ENCODE data around the gene BNC2. TPM values are rescaled to one million over a fixed set of nuclear protein-coding genes. Genes with fewer than 3 reads are reported as not detected.

The BNC2 gene
- total RNA-seq, 2 experiments from 2014 or later, result not detected

GRCh38 chr9:16704116-16705110 is 166.1 kb downstream of the BNC2 start:
- CTCF ChIA-PET (ENCODE audit: unreplicated experiment), result no interaction called here
- no TSS peak for BruUV-seq (replicated peaks)
- H3K9me3 ChIP-seq (ENCODE audit: low read length), result no peaks in the 10 kb centered on the region
- H3K4me1 ChIP-seq (ENCODE audit: insufficient read depth, low read length, poor library complexity, severe bottlenecking), result no peaks in the 10 kb centered on the region
- intact Hi-C loops (cut with micrococcal nuclease; ENCODE audit: unreplicated experiment), result no loop called here
- H3K27ac ChIP-seq (ENCODE audit: low read depth, low read length, poor library complexity, severe bottlenecking), result no peak overlapping the region
- POLR2A ChIA-PET, result no interaction called here
- no peak overlapping the region for H2AFZ ChIP-seq (ENCODE audit: low read length)
- no peak for TF ChIP-seq EZH2phosphoT487 (IDR thresholded peaks at IDR 0.05; ENCODE audit: borderline replicate concordance, low read depth, low read length)
- TF ChIP-seq, protein P1, sequence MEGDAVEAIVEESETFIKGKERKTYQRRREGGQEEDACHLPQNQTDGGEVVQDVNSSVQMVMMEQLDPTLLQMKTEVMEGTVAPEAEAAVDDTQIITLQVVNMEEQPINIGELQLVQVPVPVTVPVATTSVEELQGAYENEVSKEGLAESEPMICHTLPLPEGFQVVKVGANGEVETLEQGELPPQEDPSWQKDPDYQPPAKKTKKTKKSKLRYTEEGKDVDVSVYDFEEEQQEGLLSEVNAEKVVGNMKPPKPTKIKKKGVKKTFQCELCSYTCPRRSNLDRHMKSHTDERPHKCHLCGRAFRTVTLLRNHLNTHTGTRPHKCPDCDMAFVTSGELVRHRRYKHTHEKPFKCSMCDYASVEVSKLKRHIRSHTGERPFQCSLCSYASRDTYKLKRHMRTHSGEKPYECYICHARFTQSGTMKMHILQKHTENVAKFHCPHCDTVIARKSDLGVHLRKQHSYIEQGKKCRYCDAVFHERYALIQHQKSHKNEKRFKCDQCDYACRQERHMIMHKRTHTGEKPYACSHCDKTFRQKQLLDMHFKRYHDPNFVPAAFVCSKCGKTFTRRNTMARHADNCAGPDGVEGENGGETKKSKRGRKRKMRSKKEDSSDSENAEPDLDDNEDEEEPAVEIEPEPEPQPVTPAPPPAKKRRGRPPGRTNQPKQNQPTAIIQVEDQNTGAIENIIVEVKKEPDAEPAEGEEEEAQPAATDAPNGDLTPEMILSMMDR (conservative IDR thresholded peaks at IDR 0.05; ENCODE audit: low read length), result no peak
- DNase-seq (ENCODE audit: low spot score), result no peak
- no peak overlapping the region for H3K4me3 ChIP-seq (ENCODE audit: low read depth, low read length, poor library complexity, severe bottlenecking)
- H3K9me2 ChIP-seq (ENCODE audit: insufficient read depth, low read length), result no peaks in the 10 kb centered on the region
- H3K36me3 ChIP-seq (ENCODE audit: insufficient read depth, low read length), result no peaks in the 10 kb centered on the region
- no peaks in the 10 kb centered on the region for H4K20me1 ChIP-seq (ENCODE audit: insufficient read depth, low read length)
- H3K79me2 ChIP-seq (ENCODE audit: insufficient read depth, low read depth, low read length), result no peaks in the 10 kb centered on the region
- no peak overlapping the region for H3K4me2 ChIP-seq (ENCODE audit: low read length)

DNA sequence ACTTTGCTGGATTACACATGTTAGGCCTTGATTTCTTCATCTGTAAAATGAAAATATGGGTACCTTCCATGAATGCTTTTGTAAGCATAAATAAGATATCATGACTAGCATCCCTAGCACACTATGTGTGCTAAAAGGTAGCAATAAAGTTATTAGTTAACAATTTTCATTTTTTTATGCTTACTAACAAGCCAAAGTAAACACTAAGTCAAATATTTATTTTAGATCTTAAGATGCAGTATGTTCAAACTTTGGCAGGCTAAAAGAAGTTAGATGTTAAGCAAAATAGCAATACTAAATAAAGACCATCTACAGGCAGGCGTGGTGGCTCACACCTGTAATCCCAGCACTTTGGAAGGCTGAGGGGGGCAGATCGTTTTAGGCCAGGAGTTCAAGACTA is 169.1 kb downstream of the BNC2 start:
- TF ChIP-seq EZH2phosphoT487 (IDR thresholded peaks at IDR 0.05; ENCODE audit: borderline replicate concordance, low read depth, low read length), result no peak
- TF ChIP-seq, protein P1 (conservative IDR thresholded peaks at IDR 0.05; ENCODE audit: low read length), result no peak
- ChIA-PET CTCF (ENCODE audit: unreplicated experiment) (no interaction called here), POLR2A (no interaction called here)
- no peaks in the 10 kb centered on the region for H3K9me3 ChIP-seq (ENCODE audit: low read length)
- no TSS peak for BruUV-seq (replicated peaks)
- no peaks in the 10 kb centered on the region for H3K79me2 ChIP-seq (ENCODE audit: insufficient read depth, low read depth, low read length)
- no peaks in the 10 kb centered on the region for H3K36me3 ChIP-seq (ENCODE audit: insufficient read depth, low read length)
- H4K20me1 ChIP-seq (ENCODE audit: insufficient read depth, low read length), result no peaks in the 10 kb centered on the region
- H3K27ac ChIP-seq (ENCODE audit: low read depth, low read length, poor library complexity, severe bottlenecking), result no peak overlapping the region
- H2AFZ ChIP-seq (ENCODE audit: low read length), result no peak overlapping the region
- no peak for DNase-seq (ENCODE audit: low spot score)
- no peak overlapping the region for H3K4me3 ChIP-seq (ENCODE audit: low read depth, low read length, poor library complexity, severe bottlenecking)
- H3K4me1 ChIP-seq (ENCODE audit: insufficient read depth, low read length, poor library complexity, severe bottlenecking), result no peaks in the 10 kb centered on the region
- no peak overlapping the region for H3K4me2 ChIP-seq (ENCODE audit: low read length)
- H3K9me2 ChIP-seq (ENCODE audit: insufficient read depth, low read length), result no peaks in the 10 kb centered on the region
- intact Hi-C loops (cut with micrococcal nuclease; ENCODE audit: unreplicated experiment), result no loop called here

DNA sequence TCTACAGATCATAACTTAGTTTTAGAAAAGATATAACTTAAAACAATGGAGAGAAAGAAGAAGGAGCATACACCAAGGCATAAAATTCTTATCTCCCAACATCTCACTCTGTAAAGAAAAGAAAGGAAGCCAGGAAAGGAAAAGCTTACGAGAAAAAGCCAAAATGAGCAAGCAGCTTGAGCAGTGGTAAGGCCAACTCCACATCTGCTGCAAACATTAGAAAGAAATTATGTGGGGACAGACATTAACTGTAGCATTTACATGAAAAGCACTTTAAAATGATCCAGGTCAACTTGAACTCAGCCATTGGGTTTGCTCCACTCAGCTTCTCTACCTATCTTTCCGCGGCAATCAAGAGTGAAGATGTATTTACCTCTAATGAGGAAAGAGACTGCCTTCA is 176.9 kb downstream of the BNC2 start:
- POLR2A ChIA-PET, result no interaction called here
- no peak for TF ChIP-seq EZH2phosphoT487 (IDR thresholded peaks at IDR 0.05; ENCODE audit: borderline replicate concordance, low read depth, low read length)
- TF ChIP-seq, protein P1 (conservative IDR thresholded peaks at IDR 0.05; ENCODE audit: low read length), result no peak
- Histone ChIP-seq H3K4me3 (ENCODE audit: low read depth, low read length, poor library complexity, severe bottlenecking) (no peak overlapping the region), H4K20me1 (ENCODE audit: insufficient read depth, low read length) (no peaks in the 10 kb centered on the region), H3K4me2 (ENCODE audit: low read length) (no peak overlapping the region), H3K4me1 (ENCODE audit: insufficient read depth, low read length, poor library complexity, severe bottlenecking) (no peaks in the 10 kb centered on the region), H3K36me3 (ENCODE audit: insufficient read depth, low read length) (no peaks in the 10 kb centered on the region), H3K27ac (ENCODE audit: low read depth, low read length, poor library complexity, severe bottlenecking) (no peak overlapping the region), H2AFZ (ENCODE audit: low read length) (no peak overlapping the region), H3K9me2 (ENCODE audit: insufficient read depth, low read length) (no peaks in the 10 kb centered on the region), H3K9me3 (ENCODE audit: low read length) (no peaks in the 10 kb centered on the region), H3K79me2 (ENCODE audit: insufficient read depth, low read depth, low read length) (no peaks in the 10 kb centered on the region)
- CTCF ChIA-PET (ENCODE audit: unreplicated experiment), result no interaction called here
- DNase-seq (ENCODE audit: low spot score), result no peak
- intact Hi-C loops (cut with micrococcal nuclease; ENCODE audit: unreplicated experiment), result no loop called here
- BruUV-seq (replicated peaks), result no TSS peak

All from OCI-LY7 (cell line).